Activated CD8-positive, alpha-beta T cell treated with anti-CD3 and anti-CD28 coated beads, Interleukin-2, amount 10 ng/mL, durations not matched to agents 7 days and 5 days (primary cell): Measurements from ENCODE around the gene GPX1. TPM values are rescaled to one million over a fixed set of nuclear protein-coding genes. Genes with fewer than 3 reads are reported as not detected.
"Not testable (repeated sequence)": the region's sequence is repeated elsewhere in the genome, so short reads cannot be mapped to it uniquely, and the experiment has no call there.

ENCODE experiments used
- ATAC-seq: fragments of 150-1000 bp; cut with Tn5 transposase; one replicate; pipeline ENCODE4 v1.10.0; 2021; ENCODE audit warnings: moderate library complexity
- CTCF ChIA-PET: fragments of 350-600 bp; sonication (Branson Sonifier 250); formaldehyde crosslinking; loops from one replicate; lab custom pipeline; 2021; ENCODE audit warnings: antibody characterized with exemption; lab: Charles Lee
- POLR2A ChIA-PET: fragments of 350-600 bp; sonication (Branson Sonifier 250); formaldehyde crosslinking; loops from one replicate; lab custom pipeline; 2021; ENCODE audit warnings: antibody characterized with exemption; lab: Charles Lee
- DNase-seq: peaks from one replicate; pipeline ENCODE4 v3.0.0-alpha.2; 2020
- H3K27ac Mint-ChIP-seq: one replicate; pipeline ENCODE4 v1.8.0; 2021; ENCODE audit warnings: mild to moderate bottlenecking, mixed read lengths
- H3K27me3 Mint-ChIP-seq: one replicate; pipeline ENCODE4 v1.8.0; 2021; ENCODE audit warnings: low read depth, mixed read lengths
- H3K36me3 Mint-ChIP-seq: one replicate; pipeline ENCODE4 v1.8.0; 2021; ENCODE audit warnings: low read depth, mixed read lengths
- H3K4me1 Mint-ChIP-seq: one replicate; pipeline ENCODE4 v1.8.0; 2021; ENCODE audit warnings: low read depth, mixed read lengths
- H3K4me3 Mint-ChIP-seq: one replicate; pipeline ENCODE4 v1.8.0; 2021; ENCODE audit warnings: mild to moderate bottlenecking, mixed read lengths
- H3K9me3 Mint-ChIP-seq: one replicate; pipeline ENCODE4 v1.8.0; 2022; ENCODE audit warnings: mixed read lengths; ENCODE audit not compliant: insufficient read depth
- total RNA-seq, 2 experiments: library from RNA; stranded (reverse); gene quantifications; one replicate each; pipeline ENCODE4 v1.2.3, GENCODE V29; 2021

Gene GPX1
- total RNA-seq, 2 experiments from 2014 or later = 115 to 119 TPM

DNA sequence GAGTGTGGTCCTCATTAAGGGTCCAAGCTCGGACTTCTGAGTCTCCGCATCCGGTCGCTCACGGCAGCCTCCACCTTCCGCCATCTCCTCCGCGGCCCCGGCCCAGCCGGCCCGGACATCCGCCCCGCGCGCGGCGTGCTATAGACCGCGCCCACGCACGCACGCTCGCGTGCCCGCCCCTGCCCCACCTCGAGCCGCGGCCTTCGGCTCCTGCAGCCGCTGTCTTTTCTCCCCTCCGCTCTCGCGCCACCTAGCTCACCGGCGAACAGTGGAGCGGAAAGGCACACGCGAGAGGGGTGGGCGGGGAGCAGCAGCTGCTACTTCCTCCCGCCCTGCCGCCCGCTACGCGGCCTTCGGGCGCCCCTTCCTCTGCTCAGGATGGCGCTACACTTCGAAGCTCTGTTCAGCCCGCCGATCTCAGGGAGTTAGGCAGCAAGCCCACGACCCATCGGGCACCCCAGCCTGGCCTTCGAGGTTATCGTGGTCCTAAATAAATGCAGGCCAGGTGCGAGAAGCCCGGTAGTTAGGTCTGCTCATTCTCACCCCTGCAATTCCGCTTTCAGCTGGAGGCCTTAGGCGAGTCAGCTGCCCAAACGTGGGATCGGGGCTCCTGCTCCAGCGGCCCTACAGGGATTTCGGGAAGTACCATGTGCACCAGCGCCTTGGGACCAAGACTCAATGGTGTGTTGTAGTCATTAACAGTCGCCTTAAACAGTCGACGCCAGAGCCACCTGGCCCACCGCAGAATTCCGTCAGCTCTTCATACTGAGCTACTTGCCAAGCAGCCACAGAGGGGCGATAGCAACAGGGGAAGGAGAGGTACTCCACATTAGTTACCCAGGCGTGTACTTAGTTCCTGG, 18.0 kb downstream of the GPX1 start, which contains the start of gene USP4:
TSS of gene USP4 (minus strand) at position 113 of the 860 bp plus-strand sequence. CDS start at position 84, 29 bp downstream.
- peaks cover 21% of the 10 kb centered on the region for H3K36me3 Mint-ChIP-seq

DNA sequence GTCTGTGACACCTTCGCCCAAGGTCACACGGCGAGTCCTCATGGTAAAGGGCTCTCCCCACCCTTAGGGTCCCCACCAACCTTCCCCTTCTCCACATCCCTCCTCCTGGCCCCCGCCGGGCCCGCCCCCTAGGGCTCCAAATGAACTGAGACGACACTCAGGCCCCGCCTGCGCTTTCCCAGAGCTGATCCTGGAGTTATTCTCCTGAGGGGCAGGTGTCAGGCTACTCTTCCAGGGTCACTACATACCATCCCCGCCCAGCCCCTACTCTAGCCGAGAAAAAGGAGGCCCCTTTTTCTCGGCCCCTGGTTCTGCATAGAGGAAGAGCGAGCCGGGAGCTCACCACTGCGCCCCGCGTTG, 18.6 kb downstream of the GPX1 start:
- Mint-ChIP-seq H3K9me3 (no peaks in the 10 kb centered on the region), H3K36me3 (peaks cover 27% of the 10 kb centered on the region), H3K4me3 (peak overlapping the region; percentile 97), H3K27ac (peak overlapping the region; percentile 100), H3K4me1 (peaks cover 48% of the 10 kb centered on the region), H3K27me3 (no peaks in the 10 kb centered on the region)
- ChIA-PET POLR2A (interaction anchor here (0.6 to 2.6 kb wide), 30 partner anchors 8 to 655 kb away, joined by 3 to 51 read pairs (median 5); partner anchors contain the start of genes ARIH2, CCDC71, DAG1 and GPX1), CTCF (interaction anchor here (0.7 to 3.3 kb wide), 34 partner anchors 8 to 441 kb away, joined by 3 to 53 read pairs (median 5); partner anchors contain the start of genes DAG1, GPX1, KLHDC8B and NICN1)
- peak; percentile 7 for ATAC-seq
- no peak for DNase-seq

More for the DNA sequence above, 18.0 kb downstream of the GPX1 start, which contains the start of gene USP4:
- ChIA-PET CTCF (interaction anchor here (0.7 to 3.3 kb wide), 43 partner anchors 9 to 442 kb away, joined by 3 to 53 read pairs (median 4); partner anchors contain the start of genes BSN, DAG1, GPX1 and KLHDC8B), POLR2A (interaction anchor here (0.6 to 2.6 kb wide), 35 partner anchors 9 to 851 kb away, joined by 3 to 51 read pairs (median 4); partner anchors contain the start of genes ARIH2, CCDC71, DAG1 and GPX1)
- Mint-ChIP-seq H3K27ac (peak within 1 kb of the TSS; percentile 100), H3K9me3 (no peaks in the 10 kb centered on the region), H3K4me3 (peak within 1 kb of the TSS; percentile 97), H3K27me3 (no peaks in the 10 kb centered on the region), H3K4me1 (peaks cover 47% of the 10 kb centered on the region)
- DNase-seq (peak; percentile 95), ATAC-seq (peak; percentile 93)

DNA sequence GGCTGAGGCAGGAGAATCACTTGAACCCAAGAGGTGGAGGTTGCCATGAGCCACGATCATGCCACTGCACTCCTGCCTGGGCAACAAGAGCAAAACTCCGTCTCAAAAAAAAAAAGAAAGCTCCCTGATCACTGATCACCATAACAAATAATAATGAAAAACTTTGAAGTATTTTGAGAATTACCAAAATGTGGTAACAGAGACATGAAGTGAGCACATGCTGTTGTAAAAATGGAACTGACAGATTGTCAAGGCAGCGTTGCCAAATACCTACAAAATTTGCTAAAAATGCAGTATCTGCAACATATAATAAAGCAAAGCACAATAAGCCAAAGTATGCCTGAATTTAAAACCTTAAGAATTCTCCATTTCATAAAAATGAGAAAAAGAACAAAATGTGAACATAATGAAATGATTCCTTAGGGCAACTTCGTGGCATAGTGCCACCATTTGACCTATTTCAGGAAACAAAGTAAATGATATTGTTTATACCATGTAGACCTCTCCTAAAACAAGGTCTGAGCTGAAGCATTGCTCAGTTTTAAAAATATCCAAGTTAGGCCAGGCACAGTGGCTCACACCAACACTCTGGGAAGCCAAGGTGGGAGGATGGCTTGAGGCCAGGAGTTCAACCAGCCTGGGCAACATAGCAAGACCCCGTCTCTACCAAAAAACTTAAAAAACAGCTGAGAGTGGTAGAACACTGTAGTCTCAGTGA, 24.1 kb downstream of the GPX1 start:
- peak overlapping the region; percentile 81 for H3K27ac Mint-ChIP-seq

DNA sequence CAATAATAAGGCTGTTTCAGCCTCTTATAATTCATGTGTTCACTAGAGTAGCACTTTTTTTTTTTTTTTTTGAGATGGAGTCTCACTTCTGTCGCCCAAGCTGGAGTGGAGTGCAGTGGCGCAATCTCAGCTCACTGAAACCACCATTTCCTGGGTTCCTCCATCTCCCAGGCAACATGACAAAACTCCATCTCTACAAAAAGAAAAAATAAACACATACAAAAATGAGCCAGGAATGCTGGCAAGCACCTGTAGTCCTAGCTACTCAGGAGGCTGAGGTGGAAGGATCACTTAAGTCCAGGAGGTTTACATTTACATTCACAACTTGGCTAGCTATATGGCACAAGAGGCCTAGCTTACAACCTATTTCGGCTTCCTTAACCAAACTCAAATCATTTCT, 25.1 kb downstream of the GPX1 start:
- DNase-seq (no peak), ATAC-seq (peak; percentile 62)
- ChIA-PET POLR2A (interaction anchor here (0.6 to 1.4 kb wide), 3 partner anchors 78 to 396 kb away, joined by 3 to 5 read pairs (median 3); partner anchors contain the start of gene RHOA), CTCF (interaction anchor here (3.4 kb wide), 1 partner anchor 116 kb away, joined by 15 read pairs; no protein-coding TSS in a partner anchor)
- H3K27me3 Mint-ChIP-seq = no peaks in the 10 kb centered on the region
- peaks cover 31% of the 10 kb centered on the region for H3K4me1 Mint-ChIP-seq
- H3K4me3 Mint-ChIP-seq = no peak overlapping the region
- H3K27ac Mint-ChIP-seq = peak overlapping the region; percentile 81
- no peaks in the 10 kb centered on the region for H3K9me3 Mint-ChIP-seq
- H3K36me3 Mint-ChIP-seq = peaks cover 54% of the 10 kb centered on the region

More for the DNA sequence above, 24.1 kb downstream of the GPX1 start:
- peaks cover 57% of the 10 kb centered on the region for H3K36me3 Mint-ChIP-seq
- DNase-seq (no peak), ATAC-seq (no peak)
- H3K9me3 Mint-ChIP-seq = no peaks in the 10 kb centered on the region
- no peaks in the 10 kb centered on the region for H3K27me3 Mint-ChIP-seq
- no peak overlapping the region for H3K4me3 Mint-ChIP-seq
- peaks cover 40% of the 10 kb centered on the region for H3K4me1 Mint-ChIP-seq
- POLR2A ChIA-PET = no interaction called here
- CTCF ChIA-PET = interaction anchor here (3.4 kb wide), 1 partner anchor 115 kb away, joined by 15 read pairs; no protein-coding TSS in a partner anchor

DNA sequence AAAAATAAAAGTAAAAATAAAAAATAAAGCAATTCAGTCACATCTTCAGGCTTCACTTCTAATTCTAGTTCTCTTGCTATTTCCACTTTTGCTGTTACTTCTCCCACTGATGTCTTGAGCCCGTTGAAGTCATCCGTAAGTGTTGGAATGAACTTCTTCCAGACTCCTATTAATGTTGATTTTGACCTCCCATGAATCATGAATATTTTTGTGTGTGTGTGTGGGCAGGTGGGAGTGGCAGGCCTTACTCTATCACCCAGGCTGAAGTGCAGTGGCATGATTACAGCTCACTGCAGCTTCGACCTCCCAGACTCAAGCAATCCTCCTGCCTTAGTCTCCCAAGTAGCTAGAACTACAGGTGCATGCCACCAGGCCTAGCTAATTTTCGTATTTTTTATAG, 29.0 kb downstream of the GPX1 start:
- Mint-ChIP-seq H3K27ac (no peak overlapping the region), H3K27me3 (no peaks in the 10 kb centered on the region), H3K4me3 (no peak overlapping the region), H3K36me3 (peaks cover 63% of the 10 kb centered on the region), H3K4me1 (peaks cover 16% of the 10 kb centered on the region), H3K9me3 (no peaks in the 10 kb centered on the region)
- ATAC-seq (no peak), DNase-seq (no peak)
- ChIA-PET CTCF (no interaction called here), POLR2A (no interaction called here)

DNA sequence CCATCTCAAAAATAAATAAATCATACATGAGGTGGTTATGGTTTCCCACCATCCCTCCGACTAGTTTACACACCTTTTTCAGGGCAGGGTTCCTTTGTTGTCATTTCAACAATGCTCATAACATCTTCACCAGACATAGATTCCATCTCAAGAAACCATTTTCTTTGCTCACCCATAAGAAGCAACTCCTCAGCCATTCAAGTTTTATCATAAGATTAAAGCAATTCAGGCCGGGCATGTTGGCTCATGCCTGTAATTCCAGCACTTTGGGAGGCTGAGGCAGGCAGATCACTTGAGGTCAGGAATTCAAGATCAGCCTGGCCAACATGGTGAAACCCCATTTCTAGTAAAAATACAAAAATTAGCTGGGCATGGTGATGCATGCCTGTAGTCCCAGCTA, 29.8 kb downstream of the GPX1 start:
- peak overlapping the region; percentile 44 for H3K27ac Mint-ChIP-seq
- ATAC-seq, H3K27me3 Mint-ChIP-seq, H3K4me1 Mint-ChIP-seq, H3K9me3 Mint-ChIP-seq, CTCF ChIA-PET, H3K4me3 Mint-ChIP-seq, DNase-seq, POLR2A ChIA-PET: not testable (repeated sequence)
- H3K36me3 Mint-ChIP-seq = peaks cover 63% of the 10 kb centered on the region

DNA sequence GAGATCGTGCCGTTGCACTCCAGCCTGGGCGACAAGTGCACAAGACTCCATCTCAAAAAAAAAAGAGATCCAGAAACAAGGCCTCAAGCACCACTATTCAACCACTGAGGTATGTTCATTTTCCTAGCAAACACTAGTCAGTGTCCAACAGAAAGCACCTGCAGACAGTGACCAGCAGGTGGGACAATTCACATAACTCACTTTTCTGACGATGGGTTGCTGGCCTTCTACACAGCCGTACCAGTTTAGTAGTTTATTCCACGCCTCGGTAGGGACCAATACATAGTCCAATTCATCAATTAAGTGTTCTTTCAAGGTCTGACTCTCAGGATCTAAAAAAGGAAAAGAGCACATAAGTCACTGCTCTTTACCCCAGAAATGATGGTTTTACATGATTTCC, 30.7 kb downstream of the GPX1 start:
- no peak for DNase-seq
- H3K27ac Mint-ChIP-seq = no peak overlapping the region
- ChIA-PET CTCF (interaction anchor here (1.0 kb wide), 1 partner anchor 122 kb away, joined by 4 read pairs; no protein-coding TSS in a partner anchor), POLR2A (no interaction called here)
- no peaks in the 10 kb centered on the region for H3K4me1 Mint-ChIP-seq
- H3K4me3 Mint-ChIP-seq = no peak overlapping the region
- no peaks in the 10 kb centered on the region for H3K9me3 Mint-ChIP-seq
- ATAC-seq = no peak
- no peaks in the 10 kb centered on the region for H3K27me3 Mint-ChIP-seq
- peaks cover 57% of the 10 kb centered on the region for H3K36me3 Mint-ChIP-seq

DNA sequence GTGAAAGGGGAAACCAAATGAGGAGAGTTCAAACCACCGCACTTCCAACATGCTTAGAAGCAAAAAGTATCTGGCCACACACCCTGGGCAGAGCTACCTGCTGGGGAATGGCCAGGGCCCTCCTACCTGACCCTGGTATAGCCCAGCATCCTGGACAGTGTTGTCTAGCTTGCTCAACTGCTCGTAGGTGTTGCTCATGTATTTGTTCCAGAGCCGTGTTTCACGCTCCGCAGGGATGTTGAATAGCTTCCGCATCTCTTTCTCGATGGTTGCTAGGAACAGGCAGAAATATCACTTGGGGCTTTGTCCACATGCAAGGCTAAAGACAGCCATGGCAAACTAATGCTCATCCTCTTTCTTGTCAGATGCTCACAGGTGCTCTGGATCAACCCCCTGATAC, 33.4 kb downstream of the GPX1 start:
- no peak overlapping the region for H3K4me3 Mint-ChIP-seq
- DNase-seq (no peak), ATAC-seq (no peak)
- peaks cover 66% of the 10 kb centered on the region for H3K36me3 Mint-ChIP-seq
- H3K4me1 Mint-ChIP-seq = no peaks in the 10 kb centered on the region
- no peaks in the 10 kb centered on the region for H3K27me3 Mint-ChIP-seq
- no peak overlapping the region for H3K27ac Mint-ChIP-seq
- no peaks in the 10 kb centered on the region for H3K9me3 Mint-ChIP-seq
- ChIA-PET CTCF (interaction anchor here (2.2 kb wide), 1 partner anchor 15 kb away, joined by 8 read pairs; the partner anchor contains the start of gene USP4), POLR2A (interaction anchor here (2.0 kb wide), 1 partner anchor 15 kb away, joined by 6 read pairs; the partner anchor contains the start of gene USP4)

DNA sequence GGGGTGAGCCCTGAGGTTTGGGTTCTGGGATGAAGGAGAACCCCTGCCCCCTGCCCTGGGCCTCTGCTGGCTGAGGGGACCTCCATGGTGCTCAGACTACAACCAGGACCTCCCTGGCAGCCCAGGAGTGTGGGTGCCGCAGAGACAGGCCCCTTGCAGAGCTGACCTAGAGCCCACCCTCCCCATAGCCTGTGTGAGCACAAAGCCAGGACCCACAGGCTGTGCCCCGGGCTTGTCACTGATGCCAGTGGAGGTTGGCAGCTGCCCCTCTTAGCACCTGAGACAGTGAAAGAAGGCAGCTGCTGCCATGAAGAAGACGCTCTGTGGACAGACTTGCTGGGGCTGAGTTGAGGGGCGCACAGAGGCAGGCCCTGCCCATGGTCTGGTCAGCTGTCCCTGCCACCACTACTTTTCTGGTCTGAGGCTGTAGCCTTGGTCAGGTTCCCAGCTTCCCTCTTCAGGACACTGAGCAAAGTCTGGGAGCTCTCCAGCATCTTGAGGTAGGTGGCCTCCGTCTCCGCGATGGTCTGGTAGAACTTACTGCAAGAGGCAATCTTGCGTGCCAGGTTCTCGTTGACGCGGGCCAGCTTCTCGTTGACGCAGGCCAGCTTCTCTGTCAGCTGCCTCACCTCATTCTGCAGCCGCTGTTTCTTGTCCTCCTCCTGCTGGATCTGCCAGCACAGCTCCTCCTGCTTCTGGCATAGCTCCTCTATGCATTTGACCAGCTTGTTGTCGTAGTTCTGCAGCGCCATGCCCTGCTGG, 41.3 kb downstream of the GPX1 start:
- ChIA-PET CTCF (interaction anchor here (0.6 kb wide), 1 partner anchor 1472 kb away, joined by 3 read pairs; no protein-coding TSS in a partner anchor), POLR2A (interaction anchor here (0.8 kb wide), 1 partner anchor 23 kb away, joined by 3 read pairs; the partner anchor contains the start of gene USP4)
- Mint-ChIP-seq H3K36me3 (peaks cover 41% of the 10 kb centered on the region), H3K9me3 (no peaks in the 10 kb centered on the region), H3K27ac (no peak overlapping the region), H3K27me3 (no peaks in the 10 kb centered on the region), H3K4me1 (no peaks in the 10 kb centered on the region), H3K4me3 (no peak overlapping the region)
- ATAC-seq (no peak), DNase-seq (no peak)

DNA sequence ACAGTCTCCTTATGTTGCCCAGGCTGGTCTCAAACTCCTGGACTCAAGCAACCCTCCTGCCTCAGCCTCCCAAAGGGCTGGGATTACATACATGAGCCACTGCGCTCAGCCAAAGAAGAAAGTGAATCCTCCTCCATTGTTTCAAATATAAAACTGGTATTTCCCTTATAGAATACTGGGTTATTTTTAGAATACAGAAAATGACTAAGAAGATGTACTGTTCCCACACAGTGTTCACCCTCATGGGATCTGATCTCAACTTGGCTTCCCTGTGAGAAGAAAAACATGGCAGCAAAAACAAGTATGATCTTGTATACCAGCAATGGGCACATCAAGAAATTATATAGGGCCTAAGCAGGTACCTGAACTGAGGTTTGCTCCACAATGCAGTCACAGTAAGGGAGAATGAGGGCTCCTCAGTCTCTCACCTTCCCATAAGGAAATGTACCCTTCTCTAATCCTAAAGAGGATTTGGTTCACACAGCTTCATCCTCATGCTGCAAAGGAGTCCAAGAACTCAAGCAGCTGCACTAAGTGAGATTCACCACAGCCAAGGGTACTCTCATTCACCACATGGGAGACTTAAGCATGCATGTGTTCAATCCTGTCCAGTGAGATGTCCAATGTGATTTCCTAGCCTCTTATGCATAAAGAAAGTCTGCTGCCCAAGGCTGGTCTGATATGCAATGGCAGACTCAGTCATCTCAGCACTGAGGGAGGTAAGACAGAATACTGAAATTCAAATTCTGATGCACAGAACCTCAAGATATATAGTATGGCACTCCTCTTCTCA, 44.1 kb downstream of the GPX1 start:
- no peaks in the 10 kb centered on the region for H3K4me1 Mint-ChIP-seq
- no peak overlapping the region for H3K4me3 Mint-ChIP-seq
- no peak for ATAC-seq
- no peak for DNase-seq
- CTCF ChIA-PET = no interaction called here
- no peaks in the 10 kb centered on the region for H3K27me3 Mint-ChIP-seq
- no peak overlapping the region for H3K27ac Mint-ChIP-seq
- no peaks in the 10 kb centered on the region for H3K9me3 Mint-ChIP-seq
- peaks cover 42% of the 10 kb centered on the region for H3K36me3 Mint-ChIP-seq
- POLR2A ChIA-PET = no interaction called here
